ENCODE data around the gene SMCHD1.

Gene SMCHD1

DNA sequence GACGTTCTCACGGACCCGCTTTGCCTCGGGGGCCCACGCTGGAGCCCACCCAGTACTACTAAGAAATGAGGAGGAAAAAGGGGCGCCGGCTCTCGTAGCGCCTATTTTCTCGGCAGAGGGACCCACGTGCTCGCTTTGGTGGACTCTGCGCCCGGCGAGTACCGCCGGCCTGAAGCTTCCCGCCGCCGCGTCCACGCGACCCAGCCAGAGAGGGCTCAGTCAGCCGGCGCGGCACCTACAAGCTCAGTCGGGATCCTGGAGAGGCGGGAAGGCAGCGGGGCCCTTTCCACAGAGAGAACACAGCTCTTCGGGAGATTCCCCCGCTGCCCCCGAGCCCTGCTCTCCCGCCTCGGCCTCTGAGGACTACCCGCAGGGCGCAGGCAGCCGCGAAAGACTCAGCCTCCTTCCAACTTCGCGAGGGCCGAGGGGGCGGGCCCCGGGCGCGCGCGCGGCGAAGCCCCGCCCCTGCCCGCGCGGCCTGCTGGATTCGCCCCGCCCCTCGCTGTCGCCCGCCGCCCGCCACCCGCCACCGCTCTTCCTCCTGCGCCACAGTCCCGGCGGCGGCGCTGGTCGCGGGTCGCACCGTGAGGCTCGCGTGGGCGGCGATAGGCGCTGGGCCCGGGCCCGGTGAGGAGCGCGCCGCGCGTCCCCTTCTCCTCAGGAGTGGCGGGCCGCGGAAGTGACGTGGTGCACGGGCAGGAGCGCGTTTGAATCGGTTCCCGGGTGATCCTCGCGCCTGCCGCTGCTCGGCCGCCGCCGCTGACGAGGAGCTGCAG lies at the start of gene SMCHD1:
Gene SMCHD1, plus strand, starts transcription at position 549 of the 776 bp plus-strand sequence. CDS start 350 bp downstream, outside the sequence.
- DNase-seq (ENCODE audit: low read depth in 2 of 2), result peak; percentile 87 to 89

DNA sequence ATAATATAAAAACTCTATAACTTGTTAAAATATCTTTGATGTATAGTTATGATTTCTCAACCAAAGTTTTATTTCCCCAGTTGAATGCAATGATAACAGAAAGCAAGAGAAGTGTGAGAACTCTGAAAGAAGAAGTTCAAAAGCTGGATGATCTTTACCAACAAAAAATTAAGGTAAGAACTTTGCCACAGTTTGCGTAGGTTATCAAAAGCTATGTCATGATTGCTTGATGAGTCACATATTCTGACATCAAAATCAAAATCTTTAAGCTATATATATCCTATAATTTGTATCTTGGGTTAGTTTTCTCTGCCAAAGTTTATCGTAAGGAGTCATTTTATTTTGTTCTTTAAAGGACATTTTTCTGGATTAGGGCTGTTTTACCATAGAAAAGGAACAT lies 49.2 kb upstream of the SMCHD1 start:
- no peak for DNase-seq (ENCODE audit: low read depth in 2 of 2)

DNA sequence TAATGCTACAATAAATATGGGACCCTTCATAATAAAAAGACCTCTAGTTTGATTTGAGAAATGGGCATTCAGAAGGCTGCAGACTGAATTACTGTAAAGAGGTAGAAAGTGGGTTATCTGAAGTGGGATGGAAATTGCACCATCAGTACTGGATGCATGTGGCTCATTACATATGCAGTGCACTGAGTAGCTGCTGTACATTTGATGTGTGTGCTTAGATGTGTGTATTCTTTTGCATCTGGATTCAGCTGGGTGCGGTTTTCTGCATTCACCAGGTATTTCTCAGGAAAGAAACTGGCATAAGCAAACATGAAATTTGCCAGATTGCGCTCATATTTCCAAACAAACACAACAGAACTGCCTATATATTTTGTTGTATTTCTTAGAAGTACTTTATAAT lies 45.9 kb upstream of the SMCHD1 start:
- DNase-seq (ENCODE audit: low read depth in 2 of 2), result no peak

DNA sequence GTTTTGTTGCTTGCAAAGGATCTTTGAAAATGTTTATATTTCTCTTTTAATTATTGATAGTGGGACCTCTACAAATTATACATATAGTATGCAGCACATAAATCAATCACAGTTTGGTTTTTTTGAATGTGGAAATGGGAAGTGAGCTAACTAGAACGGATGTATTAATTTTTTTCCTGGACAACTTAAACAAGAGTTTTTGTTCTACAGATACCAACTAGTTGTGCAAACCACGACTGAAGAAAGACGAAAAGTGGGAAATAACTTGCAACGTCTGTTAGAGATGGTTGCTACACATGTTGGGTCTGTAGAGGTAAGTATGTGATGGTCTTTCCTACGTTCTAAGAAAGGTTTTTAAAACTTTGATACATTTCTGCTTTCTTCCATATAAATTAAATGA lies 45.0 kb upstream of the SMCHD1 start:
- no peak for DNase-seq (ENCODE audit: low read depth in 2 of 2)

DNA sequence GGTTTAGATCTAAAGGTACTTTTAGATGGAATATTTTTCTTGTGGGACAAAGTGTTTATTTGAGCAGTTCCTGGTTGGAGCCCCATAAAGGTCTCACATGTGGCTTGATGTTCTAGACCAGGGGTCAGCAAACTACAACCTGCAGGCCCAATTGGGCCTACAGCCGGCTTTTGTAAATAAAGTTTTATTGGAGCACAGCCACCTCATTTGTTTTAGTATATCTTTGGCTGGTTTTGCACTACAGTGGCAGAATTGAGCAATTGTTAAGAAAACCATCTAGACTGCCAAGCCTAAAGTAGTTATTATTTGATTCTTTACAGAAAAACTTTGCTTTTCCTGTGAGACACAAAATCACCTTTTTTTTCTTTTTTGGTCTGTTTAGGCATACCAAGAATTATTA lies 42.5 kb upstream of the SMCHD1 start:
- no peak for DNase-seq (ENCODE audit: low read depth in 2 of 2)

DNA sequence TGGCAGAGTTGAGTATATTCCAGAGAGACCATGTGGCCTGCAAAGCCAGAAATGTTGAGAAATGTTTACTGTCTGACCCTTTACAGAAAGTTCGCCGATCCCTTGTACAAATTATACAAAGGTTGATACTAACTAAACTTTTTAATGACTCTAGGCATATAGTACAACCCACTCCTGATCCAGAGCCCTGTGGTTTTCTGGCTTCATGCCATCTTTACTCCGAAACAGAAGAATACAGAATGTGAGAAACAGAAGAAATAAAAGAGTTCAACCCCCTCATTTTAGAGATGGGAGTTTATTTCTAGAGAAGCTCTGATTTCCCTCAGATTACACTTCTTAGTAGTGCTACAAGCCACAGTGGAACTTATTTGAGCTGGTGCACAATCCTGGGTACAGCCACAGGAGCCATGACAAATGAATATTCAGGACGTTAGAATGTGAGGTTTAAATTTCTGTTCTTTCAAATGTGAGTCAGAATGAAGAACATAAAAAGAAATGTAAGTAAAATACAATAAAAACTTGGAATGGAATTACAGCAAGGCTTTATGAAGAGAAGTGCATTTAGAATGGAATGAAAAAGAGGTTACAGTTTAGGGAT lies 38.0 kb upstream of the SMCHD1 start:
- no peak for DNase-seq (ENCODE audit: low read depth in 2 of 2)

DNA sequence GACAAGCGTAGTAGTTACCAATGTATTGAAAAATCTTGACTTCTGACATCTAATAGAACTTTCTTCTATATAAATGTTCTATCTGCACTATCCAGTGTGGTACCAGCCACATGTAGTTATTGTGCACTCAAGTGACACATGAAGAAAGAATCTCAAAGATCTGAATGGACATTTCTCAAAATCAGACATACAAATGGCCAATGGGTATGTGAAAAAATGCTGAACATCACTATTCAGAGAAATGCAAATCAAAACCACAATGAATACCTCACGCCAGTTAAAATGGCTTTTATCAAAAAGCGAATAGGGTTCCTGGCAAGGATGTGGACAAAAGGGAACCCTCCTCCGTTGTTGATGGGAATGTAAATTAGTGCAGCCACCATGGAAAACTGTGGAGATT lies 37.5 kb upstream of the SMCHD1 start:
- DNase-seq (ENCODE audit: low read depth in 2 of 2), result no peak

DNA sequence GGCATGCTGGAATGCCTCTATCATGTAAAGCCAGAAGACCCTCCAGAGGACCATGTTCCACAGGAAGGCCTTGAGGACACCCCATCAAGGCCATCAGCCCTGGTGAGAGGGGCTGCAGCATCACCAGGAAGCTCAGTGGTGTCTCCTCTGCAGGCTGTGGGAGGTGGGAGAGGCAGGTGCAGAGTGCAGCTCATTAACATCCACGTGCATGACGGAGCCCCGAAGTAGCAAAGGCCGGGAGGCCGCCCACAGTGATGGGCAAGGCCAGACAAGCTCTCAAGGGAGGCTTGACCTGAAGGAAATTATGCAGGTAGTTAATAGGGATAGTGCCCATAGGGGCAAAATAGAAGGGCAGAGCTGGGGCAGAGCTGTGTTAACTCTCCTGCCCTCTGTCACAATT lies 30.3 kb upstream of the SMCHD1 start:
- DNase-seq (ENCODE audit: low read depth in 2 of 2), result no peak

DNA sequence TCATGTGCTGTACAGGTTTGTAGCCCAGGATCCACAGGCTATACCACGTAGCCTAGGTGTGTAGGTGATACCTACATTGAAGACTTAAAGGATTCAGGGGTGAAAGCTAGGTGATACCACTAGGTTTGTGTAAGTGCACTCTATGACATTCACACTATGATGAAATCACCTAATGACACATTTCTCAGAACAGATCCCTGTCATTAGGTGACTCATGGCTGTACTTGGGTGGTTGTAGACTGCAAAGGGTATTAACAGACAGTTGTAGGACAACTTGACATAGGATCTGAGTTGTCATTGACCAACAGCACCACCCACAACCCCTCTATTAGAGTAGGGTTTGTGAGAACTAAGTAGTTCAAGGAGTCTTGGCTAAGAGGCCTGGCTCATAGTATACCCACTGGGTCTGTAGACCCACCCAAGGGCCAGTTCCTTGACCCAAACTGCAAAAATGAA lies 27.7 kb upstream of the SMCHD1 start:
- no peak for DNase-seq (ENCODE audit: low read depth in 2 of 2)

DNA sequence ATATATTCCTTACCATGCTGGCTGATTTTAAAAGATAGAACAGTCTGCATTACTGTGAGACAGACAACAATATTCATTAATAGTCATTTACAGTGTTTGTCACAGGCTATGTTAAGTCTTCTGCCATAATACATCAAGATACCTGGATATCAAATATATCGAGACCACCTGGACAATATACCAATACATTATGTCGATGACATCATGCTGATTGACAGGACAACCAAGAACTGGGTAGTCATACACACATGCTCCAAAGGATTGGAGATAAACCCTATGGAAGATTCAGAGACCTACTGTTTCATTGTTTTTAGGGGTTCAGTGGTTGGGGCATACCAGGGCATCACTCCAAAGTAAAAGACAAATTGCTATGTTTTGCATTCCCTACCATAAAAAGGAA lies 26.5 kb upstream of the SMCHD1 start:
- no peak for DNase-seq (ENCODE audit: low read depth in 2 of 2)

DNA sequence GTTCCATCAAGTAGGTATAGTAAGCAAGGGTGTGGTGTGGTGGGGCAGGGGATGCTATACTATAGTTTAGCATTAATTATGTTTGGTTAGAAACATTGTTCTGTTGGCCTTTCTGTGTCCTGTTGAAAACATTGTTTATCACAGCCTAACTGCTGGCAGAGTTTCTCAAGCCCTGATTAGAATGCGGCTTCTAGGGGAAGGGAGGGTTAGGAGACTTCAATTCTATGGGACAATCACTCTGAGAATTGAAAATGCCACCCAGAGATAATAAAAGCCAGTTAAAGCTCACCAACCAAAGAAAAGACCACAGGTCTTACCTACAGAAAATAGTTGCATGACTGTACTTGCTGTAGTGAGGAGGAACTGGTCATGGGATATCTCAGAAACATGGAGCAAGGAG lies 19.9 kb upstream of the SMCHD1 start:
- no peak for DNase-seq (ENCODE audit: low read depth in 2 of 2)

DNA sequence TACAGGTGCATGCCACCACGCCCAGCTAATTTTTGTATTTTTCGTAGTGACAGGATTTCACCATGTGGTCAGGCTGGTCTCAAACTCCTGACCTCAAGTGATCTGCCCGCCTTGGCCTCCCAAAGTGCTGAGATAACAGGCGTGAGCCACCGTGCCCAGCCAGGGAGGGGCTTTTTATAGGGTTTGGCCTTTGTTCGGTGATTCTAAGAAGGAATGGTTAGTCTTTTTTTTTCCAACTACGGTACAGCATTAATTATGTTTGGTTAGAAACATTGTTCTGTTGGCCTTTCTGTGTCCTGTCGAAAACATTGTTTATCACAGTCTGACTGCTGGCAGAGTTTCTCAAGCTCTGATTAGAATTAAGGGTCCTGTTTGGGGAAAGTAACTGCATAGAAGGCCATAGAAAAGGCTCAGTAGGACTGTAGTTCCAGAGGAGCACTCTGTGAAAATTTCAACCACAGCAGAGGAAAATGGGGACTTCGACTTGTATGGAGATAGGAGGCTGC lies 19.3 kb upstream of the SMCHD1 start:
- no peak for DNase-seq (ENCODE audit: low read depth in 2 of 2)

DNA sequence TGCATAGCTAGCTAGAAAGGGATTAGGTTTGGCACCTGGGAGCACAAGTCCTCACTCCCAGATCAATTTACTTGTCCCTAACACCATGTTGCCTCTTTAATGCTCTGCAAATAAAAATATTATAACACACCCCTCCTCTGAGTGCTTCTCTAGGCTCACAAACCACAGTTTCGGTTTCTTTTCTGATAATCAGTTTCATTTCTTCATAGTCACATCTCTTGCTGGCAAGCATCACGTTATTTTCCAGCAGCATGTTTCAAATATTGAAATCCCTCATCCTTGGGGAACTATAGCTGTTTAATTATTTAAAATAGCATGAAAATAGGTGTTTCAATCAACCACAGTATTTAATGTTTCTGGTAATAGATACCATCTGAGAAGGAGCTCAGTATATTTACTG lies 13.9 kb upstream of the SMCHD1 start:
- no peak for DNase-seq (ENCODE audit: low read depth in 2 of 2)

DNA sequence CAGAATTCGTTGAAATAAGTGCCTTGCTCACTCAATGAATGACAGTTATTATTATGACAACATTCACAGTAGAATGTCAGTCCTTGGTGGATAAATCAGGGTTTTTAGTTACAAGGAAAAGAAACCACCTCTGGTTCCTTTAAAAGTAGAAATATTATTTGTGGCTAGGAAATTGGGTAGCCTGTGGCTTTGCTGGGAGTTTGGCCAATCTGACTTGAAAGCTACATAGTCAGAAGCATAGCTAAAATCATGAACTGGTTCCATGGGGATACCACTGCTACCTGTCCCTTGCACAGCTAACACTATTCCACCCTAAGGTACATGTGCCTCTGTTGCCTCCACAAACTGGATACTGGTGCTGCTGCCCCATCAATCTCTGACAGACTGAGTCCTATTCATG lies 12.8 kb upstream of the SMCHD1 start:
- DNase-seq (ENCODE audit: low read depth in 2 of 2), result no peak

DNA sequence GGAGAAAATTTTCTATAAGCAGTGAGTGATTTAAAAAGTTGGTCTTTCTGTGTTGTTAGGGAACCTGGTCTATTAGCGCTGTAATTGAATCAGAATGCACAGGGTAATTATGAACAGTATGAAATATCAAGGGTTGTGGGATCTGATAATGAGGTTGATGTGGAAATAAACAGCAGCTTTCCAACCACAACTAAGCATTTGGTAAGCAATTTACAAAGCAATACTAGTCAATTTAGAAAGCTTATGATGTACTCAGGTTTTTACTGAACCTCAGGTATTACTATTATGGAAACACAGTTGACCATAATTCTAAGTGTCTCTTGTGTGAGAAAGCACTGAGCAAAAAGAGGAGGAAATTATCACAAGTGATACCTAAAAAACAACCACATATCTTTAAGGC lies 11.0 kb upstream of the SMCHD1 start:
- DNase-seq (ENCODE audit: low read depth in 2 of 2), result no peak

DNA sequence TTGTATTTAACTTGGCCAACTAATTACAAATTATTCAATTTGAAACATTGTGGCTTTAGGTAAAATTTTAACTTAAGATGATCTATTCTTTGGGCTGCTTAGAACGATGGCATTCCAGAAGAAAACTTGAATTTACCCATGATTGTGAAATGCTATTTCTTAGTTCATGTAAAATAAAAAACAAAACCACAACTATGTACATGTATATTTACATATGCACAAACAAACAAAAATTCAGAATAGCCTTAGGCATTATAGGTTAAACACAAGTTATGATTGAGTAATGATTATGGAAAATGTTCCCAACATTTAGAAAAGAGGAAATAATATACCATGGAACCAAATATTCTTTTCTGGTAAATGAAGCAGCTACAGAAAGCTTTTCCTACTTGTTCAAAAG lies 3.5 kb upstream of the SMCHD1 start:
- DNase-seq (ENCODE audit: low read depth in 2 of 2), result no peak

DNA sequence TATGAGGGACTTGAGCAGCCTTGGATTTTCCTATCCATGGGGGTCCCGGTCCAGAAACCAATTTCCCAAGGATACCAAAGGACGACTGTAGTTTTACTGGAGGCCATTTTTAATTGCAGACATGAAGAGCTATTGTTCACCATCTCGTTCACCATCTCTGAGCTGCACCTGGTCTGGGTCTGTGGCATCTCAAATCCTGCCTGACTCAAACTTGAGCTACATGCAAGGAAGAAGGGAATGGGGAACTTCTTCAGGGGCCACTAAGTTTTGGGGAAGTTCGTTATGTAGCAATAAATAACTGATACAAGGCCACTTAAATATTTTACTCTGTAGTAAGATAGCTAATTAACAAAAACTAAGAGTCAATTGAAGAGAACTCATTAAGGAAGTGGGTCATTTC lies 2.1 kb upstream of the SMCHD1 start:
- DNase-seq (ENCODE audit: low read depth in 2 of 2), result no peak

DNA sequence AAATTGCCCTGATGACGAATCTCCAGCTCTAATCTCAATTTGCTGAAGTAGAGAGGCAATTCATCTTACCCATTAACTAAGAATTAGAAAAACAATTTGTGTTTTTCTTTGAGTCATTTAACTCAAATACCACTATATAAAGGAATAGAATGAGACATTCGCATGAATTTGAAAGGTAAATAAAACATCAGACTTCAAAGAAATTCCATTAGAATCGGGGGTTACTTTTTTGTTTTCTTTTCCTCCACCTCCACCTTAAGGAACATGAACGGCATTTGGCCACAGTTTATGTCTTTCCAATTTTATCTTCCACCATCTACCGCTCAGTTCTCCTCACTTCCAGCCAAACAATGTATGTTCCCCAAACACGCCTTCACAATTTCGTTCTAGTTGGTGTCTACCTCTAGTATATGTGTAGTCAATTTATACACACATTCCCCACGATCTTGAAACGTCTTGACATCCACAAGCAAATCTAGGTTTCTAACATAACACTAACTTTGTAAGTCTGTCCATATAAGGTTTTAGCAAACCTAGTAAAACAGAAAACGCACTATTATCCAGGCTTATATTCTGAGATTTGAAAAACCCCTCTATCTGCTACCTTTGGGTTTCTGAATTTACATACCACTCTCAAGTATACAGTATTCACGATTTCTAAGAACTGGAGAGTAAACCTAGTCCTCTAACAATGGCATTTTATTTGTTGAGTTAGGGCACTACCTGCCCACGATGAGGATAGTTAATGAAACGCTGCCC lies 1.2 kb upstream of the SMCHD1 start:
- DNase-seq (ENCODE audit: low read depth in 2 of 2), result no peak

DNA sequence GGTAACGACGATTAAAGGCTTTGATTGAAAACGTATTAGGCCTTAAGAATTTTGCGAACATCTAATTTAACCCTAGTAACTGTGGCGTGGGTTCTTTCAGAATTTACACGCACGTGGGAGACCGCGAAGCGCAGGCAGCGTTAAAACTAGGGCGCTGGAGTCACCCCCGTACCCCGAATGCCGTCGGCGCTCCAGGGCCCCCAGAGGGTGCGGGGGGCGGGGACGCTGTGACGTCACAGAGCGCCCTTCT lies 673 bp upstream of the SMCHD1 start:
- peak; percentile 68 to 70 for DNase-seq (ENCODE audit: low read depth in 2 of 2)

DNA sequence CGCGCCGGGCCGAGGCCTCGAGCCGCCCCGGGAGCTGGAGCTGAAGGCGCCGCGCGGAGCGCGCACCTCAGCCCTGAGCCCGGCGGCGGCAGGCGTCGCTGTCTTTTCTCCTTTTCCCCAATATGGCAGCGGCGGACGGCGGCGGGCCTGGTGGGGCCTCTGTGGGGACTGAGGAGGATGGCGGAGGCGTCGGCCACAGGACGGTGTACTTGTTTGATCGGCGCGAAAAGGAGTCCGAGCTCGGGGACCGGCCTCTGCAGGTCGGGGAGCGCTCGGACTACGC lies 369 bp downstream of the SMCHD1 start:
- no peak for DNase-seq (ENCODE audit: low read depth in 2 of 2)

DNA sequence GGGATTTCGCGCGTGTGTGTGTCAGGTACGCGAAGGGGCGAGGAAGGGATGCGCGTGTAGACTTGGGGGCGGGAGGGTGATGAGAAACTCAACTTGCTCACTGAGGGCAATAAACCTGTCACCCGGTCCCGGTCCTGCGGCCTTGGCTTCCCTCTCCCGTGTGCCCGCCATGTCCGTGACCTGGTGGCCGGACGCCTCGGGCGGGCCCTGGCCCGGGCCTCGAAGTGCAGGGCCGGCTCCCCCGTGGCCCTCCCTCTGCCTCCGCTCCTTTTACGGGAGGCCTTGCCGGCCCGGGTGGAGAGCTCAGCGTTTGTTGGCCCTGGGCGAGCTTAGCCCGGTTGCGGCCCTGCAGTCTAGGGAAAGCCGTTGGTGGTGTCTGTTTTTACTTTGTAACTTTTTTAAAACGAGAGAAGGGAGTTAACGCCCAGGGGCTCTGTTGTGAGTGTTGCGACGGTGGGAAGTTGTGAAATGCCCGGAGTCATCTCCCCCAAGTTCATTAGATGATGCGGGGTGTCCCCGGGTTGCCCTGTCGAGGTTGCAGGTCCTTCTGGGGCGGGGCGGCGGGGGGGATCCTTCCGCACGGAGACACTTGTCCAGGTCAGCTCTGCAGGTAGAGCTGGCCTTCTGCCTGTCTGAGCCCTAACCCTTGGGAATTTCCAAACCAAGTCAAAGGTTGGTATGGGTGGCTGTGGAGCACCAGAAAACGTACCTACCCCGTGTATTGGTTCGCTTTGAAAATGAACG lies 883 bp downstream of the SMCHD1 start:
- peak; percentile 9 to 21 for DNase-seq (ENCODE audit: low read depth in 2 of 2)

DNA sequence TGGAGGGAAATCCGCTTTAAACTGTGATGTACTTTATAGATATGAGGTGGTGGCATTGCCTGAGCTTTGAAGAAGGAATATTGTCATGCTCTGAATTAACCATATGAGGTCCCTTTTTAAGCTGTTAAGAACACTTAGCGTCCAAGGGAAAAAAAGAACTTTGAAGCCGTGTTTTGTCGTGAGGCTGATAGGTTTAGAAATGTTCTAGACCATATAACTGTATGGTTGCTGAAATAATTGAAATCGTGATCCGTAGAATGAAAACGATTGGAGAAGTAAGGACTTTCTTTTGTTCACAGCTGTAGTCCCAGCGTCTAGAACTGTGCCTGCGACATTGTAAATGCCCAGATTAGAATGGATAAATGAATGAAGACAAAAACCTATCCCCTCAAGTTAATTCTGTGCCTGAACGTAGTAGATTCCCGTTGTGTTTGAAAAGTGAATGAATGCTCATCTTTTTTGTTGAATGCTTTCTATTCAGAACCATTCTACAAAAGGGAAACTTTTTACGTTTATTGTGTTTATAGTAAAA lies 1.5 kb downstream of the SMCHD1 start:
- no peak for DNase-seq (ENCODE audit: low read depth in 2 of 2)

Data from stimulated activated CD8-positive, alpha-beta memory T cell treated with anti-CD3 and anti-CD28 coated beads, Interleukin-15, amount 100 ng/mL, for 4 hours (primary cell).